Stimulated activated CD8-positive, alpha-beta memory T cell treated with anti-CD3 and anti-CD28 coated beads, Interleukin-7, amount 100 ng/mL, for 4 hours (primary cell): ENCODE measurements around the gene AGBL1.

Experiments
- DNase-seq, 2 donors: peaks; one replicate each; pipeline ENCODE4 v3.0.0-alpha.2; 2020; ENCODE audit warnings: low read depth in 2 of 2

AGBL1 gene

DNA sequence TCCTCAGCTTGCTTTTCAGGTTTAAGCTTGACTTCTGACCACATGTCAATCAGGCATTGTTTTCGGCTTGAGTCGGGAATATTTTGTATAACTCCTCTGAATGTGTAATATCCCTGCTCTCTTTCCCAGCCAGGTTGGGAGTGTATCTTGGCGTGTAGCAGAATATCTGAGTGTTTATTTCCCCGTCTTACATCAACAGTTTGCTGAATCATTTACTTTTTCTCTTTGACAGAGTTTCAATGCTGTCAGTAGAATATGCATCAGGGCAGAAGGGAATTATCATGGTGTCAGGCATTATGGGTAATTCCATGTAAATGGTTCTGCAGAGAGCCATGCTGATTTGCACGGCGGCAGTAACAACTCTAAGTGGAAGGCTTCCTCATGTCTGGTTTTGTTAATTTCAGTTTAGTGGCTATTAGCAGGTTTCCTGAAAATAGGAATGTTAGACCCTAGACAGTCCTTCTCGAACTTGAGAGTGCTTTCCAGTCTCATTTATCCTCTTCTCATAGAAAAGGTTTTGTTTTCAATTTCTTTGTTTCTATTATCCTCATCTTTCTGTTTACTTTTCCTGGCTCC is 566.3 kb downstream of the AGBL1 start:
- no peak for DNase-seq

- DNase-seq, result no peak
These were observed 568.3 kb downstream of the AGBL1 start for GRCh38 chr15:86647810-86648440.

GRCh38 chr15:86649277-86649676 is 569.6 kb downstream of the AGBL1 start:
- no peak for DNase-seq

- no peak for DNase-seq
These were observed 570.4 kb downstream of the AGBL1 start for GRCh38 chr15:86650094-86650493.

DNA sequence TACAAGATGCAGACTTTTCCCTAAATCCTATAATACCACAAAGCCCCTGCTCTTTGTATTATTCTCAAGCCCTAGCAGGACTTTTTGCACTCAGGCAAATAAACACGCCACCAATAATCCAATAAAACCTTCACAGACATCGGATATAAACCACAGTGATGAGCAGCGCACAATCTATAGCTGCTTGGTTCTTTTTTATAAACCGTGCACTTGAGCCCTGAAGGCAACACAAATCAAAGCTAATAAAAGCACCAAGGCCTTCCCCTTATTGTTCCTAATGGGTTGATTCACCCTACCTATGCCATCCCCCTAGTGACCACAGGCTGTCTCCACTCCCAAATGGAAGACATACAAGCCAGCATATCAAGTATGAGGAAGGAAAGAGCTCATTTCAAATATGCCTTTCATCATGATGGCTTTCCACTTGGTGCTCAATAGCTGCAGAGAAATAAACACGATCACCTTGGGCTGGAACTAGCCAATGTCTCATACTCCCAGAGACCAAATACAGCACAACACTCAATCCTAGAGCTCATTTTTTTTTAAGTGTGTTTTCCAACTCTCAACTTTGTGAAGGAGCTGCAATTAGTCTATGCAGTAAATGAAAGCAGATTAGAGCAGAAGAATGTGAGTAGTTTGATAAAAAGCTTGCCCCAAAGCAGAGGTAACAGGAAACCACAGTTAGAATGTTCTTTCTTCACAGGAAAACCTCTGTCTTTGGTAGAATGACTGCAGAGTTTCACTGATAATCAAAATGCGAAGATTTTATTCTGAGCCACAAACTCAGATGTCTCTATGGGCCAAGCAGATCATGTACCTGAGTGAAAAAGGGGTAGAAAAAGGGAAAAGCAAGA is 573.9 kb downstream of the AGBL1 start:
- DNase-seq, result no peak

DNA sequence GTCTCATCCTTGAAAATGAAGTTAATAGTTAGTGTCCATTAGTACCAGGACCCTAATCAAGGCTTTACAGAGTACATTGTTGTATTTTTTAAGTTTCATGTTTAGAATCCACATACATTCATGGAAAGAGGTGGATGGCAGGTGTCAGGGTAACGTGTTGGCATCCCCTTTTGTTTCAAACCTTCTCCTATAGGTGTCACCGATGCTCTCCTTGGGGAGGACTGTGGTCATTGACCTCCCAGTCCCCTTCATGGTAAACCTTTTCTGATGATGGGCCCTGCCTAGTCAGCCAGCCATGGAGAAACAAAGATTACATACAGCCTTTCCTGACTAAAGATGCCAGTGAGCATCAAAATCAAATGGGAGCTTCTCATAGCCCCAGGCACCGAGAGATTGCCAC is 574.8 kb downstream of the AGBL1 start:
- no peak for DNase-seq

DNA sequence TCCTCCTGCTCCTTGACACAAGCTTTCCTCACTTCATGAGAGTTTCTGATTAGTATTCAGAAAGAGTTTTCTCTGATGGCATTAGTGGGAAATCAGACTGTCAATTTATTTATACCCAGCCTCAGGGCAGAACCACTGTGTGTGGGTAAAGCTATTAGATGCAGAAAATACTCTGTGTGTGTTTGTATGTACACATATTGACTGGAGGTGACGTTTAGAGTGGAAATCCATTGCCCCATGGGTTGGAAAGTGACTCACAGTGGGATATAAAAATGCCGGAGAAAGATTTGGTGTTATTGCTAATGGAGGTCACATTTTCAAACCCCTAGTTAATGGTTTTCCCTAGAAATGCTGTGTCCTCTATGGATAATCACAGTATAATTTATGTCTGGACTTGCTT is 577.6 kb downstream of the AGBL1 start:
- no peak for DNase-seq

DNA sequence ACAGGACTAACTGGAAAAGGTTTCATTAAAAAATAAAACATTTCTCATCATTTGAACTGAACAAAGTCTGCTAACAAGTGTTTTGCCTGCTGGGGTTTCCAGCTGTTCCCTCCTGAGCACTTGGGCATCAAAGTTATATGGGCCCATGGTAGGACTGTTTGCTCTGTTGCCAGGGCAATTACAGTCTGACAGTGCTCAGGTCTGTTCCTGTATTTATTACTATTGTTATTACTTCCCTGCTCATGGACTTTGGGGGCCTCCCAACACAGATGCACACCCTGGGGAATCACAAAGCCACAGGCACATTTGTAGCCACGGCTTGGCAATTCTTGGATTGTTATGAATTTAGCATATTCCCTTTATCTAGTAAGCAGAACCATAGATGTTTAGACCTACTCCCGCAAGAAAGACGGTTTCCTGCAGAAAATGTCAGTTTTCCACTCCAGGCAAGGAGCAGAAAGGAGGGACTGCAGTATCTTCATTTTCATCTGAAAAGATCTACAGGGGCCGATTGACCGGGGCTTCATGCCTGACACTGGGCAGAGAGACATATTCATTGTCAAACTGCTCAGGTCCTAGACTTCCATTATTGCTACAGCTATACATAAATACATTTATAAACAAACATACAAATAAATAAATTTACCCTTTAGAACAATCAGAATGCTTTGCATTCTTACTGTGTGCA is 580.2 kb downstream of the AGBL1 start:
- no peak for DNase-seq

DNA sequence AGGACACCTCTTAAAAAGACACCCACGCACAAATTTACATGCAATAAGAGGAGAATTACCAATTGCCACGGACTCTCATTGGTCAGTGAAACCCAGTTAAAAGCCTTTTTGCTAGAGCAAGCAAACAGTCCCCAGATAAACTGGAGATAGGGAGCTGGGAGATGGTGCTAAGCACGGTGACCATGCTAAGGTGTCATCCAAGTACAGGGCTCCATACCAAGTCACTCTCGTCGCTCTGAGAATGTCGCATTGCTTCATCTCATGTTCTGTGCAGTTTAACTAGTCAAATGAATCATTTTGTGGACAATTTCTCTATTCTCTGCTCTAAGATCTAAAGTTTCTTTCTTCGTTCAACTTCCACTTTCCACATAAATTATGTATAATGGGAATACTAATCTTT is 581.9 kb downstream of the AGBL1 start:
- no peak for DNase-seq

GRCh38 chr15:86663304-86663703 is 583.6 kb downstream of the AGBL1 start:
- no peak for DNase-seq

- DNase-seq, result no peak
These were observed 584.3 kb downstream of the AGBL1 start for GRCh38 chr15:86663979-86664378.

- DNase-seq, result no peak
These were observed 584.9 kb downstream of the AGBL1 start for GRCh38 chr15:86664581-86664980.

DNA sequence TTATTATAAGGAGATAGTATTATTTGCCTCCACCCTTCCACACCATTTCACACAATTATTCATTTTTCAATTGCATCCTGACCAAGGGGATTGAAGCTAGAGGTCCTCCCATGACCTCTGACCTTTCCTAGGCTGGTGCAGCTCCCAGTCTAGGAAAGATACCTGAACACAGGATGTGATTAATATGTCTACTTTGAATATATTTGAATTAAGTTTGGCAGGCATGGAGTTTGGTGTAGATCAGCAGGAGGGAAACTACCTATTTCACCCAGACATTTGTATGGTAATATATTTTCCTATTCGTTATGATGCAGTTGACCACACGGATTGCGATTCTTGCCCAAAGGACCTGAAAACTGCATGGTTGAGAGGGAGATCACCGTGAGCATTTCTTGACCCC is 596.3 kb downstream of the AGBL1 start:
- DNase-seq, result no peak

- DNase-seq, result no peak
These were observed 597.6 kb downstream of the AGBL1 start for GRCh38 chr15:86677278-86677677.

GRCh38 chr15:86685263-86685662 is 605.6 kb downstream of the AGBL1 start:
- no peak for DNase-seq

GRCh38 chr15:86689006-86689405 is 609.3 kb downstream of the AGBL1 start:
- DNase-seq, result no peak

DNA sequence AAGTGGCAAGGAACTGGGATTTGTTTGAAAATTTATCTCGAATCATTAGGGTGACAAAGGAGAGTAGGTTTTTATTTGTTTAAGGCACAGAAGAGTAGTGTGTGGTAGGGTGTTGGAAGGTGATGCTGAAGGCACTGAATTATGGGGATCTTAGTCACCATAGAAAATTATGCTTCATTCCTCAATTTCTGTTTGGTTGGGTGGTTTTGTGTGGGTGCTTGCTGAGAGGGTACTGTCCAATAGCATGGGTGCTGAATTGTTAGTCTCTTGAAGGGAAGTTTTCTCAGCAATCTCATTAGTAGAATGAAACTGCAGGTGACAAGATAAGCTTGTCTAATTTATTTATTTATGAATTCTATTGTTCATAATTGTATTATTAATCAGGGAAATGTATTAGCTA is 610.9 kb downstream of the AGBL1 start:
- no peak for DNase-seq

- DNase-seq, result no peak
These were observed 611.5 kb downstream of the AGBL1 start for GRCh38 chr15:86691091-86691663.

DNA sequence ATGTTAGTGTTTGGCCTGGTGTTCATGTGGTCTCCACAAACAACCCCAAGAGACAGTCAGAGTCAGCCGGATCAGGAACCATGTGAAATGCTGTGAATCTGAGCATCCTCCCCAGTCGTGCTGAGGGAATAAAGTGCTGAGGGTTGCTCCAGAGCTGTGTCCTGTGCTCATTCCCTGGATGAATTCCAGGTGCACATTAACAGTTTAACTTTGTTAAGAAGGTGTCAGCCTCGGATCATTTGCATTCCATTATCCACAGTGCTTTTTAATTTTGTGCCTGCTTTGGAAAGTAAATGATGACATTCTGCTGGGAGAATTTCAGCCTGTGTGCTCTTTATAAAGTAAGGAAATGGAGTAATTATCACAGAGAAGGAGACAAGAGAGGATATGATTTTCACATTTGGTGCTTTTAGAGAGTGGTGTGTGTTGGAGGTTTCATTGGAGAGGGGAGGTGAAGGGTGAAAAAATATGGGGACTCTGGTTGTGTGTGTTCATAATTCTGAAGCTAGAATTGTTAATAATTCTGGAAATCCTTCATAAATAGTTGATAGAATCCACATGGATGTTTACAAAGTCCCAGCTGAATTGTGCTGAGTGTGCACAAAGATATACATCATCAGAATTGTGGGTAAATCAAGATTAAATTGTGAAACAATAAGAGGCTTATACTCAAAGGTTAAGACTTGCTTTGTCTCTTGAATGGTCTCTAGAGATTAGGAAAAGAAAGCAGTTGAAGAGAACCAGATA is 621.4 kb downstream of the AGBL1 start:
- DNase-seq, result no peak

- DNase-seq, result no peak
These were observed 621.9 kb downstream of the AGBL1 start for GRCh38 chr15:86701611-86701963.

DNA sequence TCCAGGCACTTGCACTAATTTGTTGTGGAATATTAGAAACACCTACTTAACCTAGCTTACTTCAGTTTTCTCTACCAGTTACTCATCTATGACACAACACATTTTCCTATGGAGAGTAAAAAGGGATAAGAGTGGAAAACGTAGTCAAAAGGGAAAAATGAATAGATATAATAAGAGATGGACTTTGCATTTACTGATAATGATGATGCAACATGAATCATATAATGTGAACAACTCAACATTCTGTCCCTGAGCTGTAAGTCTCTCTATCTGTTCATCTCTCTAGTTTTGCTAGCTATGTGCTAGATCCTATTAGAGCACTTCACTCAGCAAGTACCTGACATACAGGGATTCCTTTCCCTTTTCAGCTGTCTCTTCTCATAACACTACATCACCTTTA is 627.1 kb downstream of the AGBL1 start:
- no peak for DNase-seq

- DNase-seq, result no peak
These were observed 631.8 kb downstream of the AGBL1 start for GRCh38 chr15:86711476-86711875.
